Large intestine (tissue), 3 donors: ENCODE data around the gene TMIGD3. TPM values are rescaled to one million over a fixed set of nuclear protein-coding genes. Genes with fewer than 3 reads are reported as not detected.

Experiments
- DNase-seq, 2 donors: peaks; one replicate each; pipeline versions ENCODE4 v3.0.0 to v3.0.0-alpha.2; 2013
- H3K27ac ChIP-seq: one replicate; pipeline ENCODE4 v1.5.1; 2013; ENCODE audit warnings: low read length
- H3K27me3 ChIP-seq: 2 replicates; pipeline ENCODE4 v1.6.1; 2013; ENCODE audit warnings: low read length; ENCODE audit not compliant: control insufficient read depth, insufficient read depth
- H3K36me3 ChIP-seq: 2 replicates; pipeline ENCODE4 v1.6.1; 2013; ENCODE audit warnings: low read length; ENCODE audit not compliant: control insufficient read depth, insufficient read depth
- H3K4me1 ChIP-seq: one replicate; pipeline ENCODE4 v1.6.1; 2013; ENCODE audit warnings: low read length; ENCODE audit not compliant: control insufficient read depth, insufficient read depth
- H3K4me3 ChIP-seq: one replicate; pipeline ENCODE4 v1.5.1; 2013; ENCODE audit warnings: low read length
- H3K9me3 ChIP-seq: one replicate; pipeline ENCODE4 v1.6.1; 2013; ENCODE audit warnings: mild to moderate bottlenecking, low read depth, low read length, moderate library complexity; ENCODE audit not compliant: control insufficient read depth
- WGBS: methylation state at CpG from one replicate; pipeline ENCODE4 v1.1.5; 2013; ENCODE audit warnings: low lambda C conversion rate; ENCODE audit not compliant: insufficient coverage; 5-methylcytosine and 5-hydroxymethylcytosine counted together
- polyA plus RNA-seq: library from polyadenylated mRNA; unstranded; fragments of 120-200 nt; gene quantifications from one replicate; pipeline ENCODE4 v1.2.1, GENCODE V29; 2013

The TMIGD3 gene
- polyA plus RNA-seq, 1 donor: 1.4 TPM

DNA sequence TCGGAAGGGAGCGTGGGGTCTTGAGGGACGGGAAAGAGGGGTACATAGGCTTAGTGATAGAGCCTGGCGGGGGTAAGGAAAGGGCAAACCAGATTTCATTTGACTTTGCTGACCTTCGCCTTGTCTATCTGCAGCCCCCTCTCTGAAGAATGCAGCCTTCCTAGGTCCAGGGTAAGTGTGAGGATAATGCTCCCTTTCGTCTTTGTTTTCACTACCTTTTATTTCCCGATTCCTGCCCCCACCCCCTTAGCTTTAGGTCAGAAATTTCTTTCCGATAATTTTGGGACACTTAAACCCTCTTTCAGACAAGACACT, 53.8 kb downstream of the TMIGD3 start:
- DNase-seq: no peak
- H3K4me1 ChIP-seq: peaks cover 22% of the 10 kb centered on the region
- peaks cover 3% of the 10 kb centered on the region for H3K9me3 ChIP-seq
- H3K27ac ChIP-seq: peak overlapping the region; percentile 59
- no CpG with 5 or more reads among the region's 8 CpGs for WGBS
- peak overlapping the region; percentile 86 for H3K4me3 ChIP-seq
- no peaks in the 10 kb centered on the region for H3K27me3 ChIP-seq
- H3K36me3 ChIP-seq: peaks cover 32% of the 10 kb centered on the region

- Histone ChIP-seq H3K36me3 (peaks cover 31% of the 10 kb centered on the region), H3K9me3 (peaks cover 3% of the 10 kb centered on the region), H3K4me3 (peak within 1 kb of the TSS; percentile 86), H3K4me1 (peaks cover 22% of the 10 kb centered on the region), H3K27ac (peak within 1 kb of the TSS; percentile 59), H3K27me3 (no peaks in the 10 kb centered on the region)
- DNase-seq: peak; percentile 98 to 99
- WGBS: no CpG with 5 or more reads among the region's 54 CpGs
These were observed 54.3 kb downstream of the TMIGD3 start, which contains the start of the genes ATP5PB and WDR77 for GRCh38 chr1:111448918-111449702. Gene ATP5PB, plus strand, starts transcription at chr1:111449464. Its CDS starts 78 bp downstream, at chr1:111449542. Gene WDR77, minus strand, starts transcription at chr1:111449256. Its CDS starts 87 bp downstream, at chr1:111449169.

- DNase-seq: no peak
- Histone ChIP-seq H3K4me3 (peak overlapping the region; percentile 86), H3K36me3 (peaks cover 31% of the 10 kb centered on the region), H3K4me1 (peaks cover 22% of the 10 kb centered on the region), H3K27ac (peak overlapping the region; percentile 55), H3K9me3 (peaks cover 3% of the 10 kb centered on the region), H3K27me3 (no peaks in the 10 kb centered on the region)
- no CpG with 5 or more reads among the region's 25 CpGs for WGBS
These were observed 54.9 kb downstream of the TMIGD3 start for GRCh38 chr1:111448482-111448917.

- peaks cover 43% of the 10 kb centered on the region for H3K36me3 ChIP-seq
- DNase-seq: peak; percentile 25 to 81
- peak overlapping the region; percentile 86 for H3K4me3 ChIP-seq
- 0% methylated on average over 1 of the region's 4 CpGs for WGBS
- H3K27ac ChIP-seq: peak overlapping the region; percentile 55
- H3K9me3 ChIP-seq: peaks cover 3% of the 10 kb centered on the region
- peaks cover 22% of the 10 kb centered on the region for H3K4me1 ChIP-seq
- H3K27me3 ChIP-seq: no peaks in the 10 kb centered on the region
These were observed 56.2 kb downstream of the TMIGD3 start for GRCh38 chr1:111446967-111447892.

- H3K36me3 ChIP-seq: peaks cover 45% of the 10 kb centered on the region
- peak overlapping the region; percentile 55 for H3K27ac ChIP-seq
- H3K27me3 ChIP-seq: no peaks in the 10 kb centered on the region
- peaks cover 3% of the 10 kb centered on the region for H3K9me3 ChIP-seq
- H3K4me3 ChIP-seq: no peak overlapping the region
- DNase-seq: no peak
- 48% methylated on average over 3 of the region's 4 CpGs for WGBS
- H3K4me1 ChIP-seq: peaks cover 20% of the 10 kb centered on the region
These were observed 56.9 kb downstream of the TMIGD3 start for GRCh38 chr1:111446546-111446945.

GRCh38 chr1:111444031-111444430, 59.4 kb downstream of the TMIGD3 start:
- Histone ChIP-seq H3K9me3 (peaks cover 3% of the 10 kb centered on the region), H3K4me1 (peaks cover 15% of the 10 kb centered on the region), H3K27me3 (no peaks in the 10 kb centered on the region), H3K27ac (no peak overlapping the region), H3K36me3 (peaks cover 64% of the 10 kb centered on the region), H3K4me3 (no peak overlapping the region)
- 95% methylated on average over 2 of the region's 3 CpGs for WGBS
- DNase-seq: no peak

DNA sequence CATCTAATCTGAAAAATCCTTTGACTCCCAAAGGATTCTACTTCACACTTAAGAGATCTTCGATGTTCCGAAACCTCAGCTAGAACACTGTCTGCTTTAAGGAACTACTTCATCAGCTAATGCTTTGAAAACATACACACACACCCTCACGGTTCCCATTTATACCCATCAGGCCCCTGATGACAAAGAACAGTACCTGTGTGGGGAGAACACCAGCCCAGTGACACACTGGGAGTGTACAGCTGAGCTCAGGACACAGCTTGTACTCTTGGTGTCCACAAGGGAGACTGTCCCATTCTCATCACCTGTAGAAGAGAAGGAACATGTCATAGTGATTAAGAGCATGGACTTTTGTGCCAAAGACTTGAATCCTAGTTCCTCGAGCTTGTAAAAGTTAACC, 61.0 kb downstream of the TMIGD3 start:
- H3K4me1 ChIP-seq: peaks cover 10% of the 10 kb centered on the region
- peaks cover 76% of the 10 kb centered on the region for H3K36me3 ChIP-seq
- 100% methylated on average over 1 of the region's 4 CpGs for WGBS
- H3K9me3 ChIP-seq: no peaks in the 10 kb centered on the region
- no peaks in the 10 kb centered on the region for H3K27me3 ChIP-seq
- H3K27ac ChIP-seq: no peak overlapping the region
- H3K4me3 ChIP-seq: no peak overlapping the region
- DNase-seq: no peak

DNA sequence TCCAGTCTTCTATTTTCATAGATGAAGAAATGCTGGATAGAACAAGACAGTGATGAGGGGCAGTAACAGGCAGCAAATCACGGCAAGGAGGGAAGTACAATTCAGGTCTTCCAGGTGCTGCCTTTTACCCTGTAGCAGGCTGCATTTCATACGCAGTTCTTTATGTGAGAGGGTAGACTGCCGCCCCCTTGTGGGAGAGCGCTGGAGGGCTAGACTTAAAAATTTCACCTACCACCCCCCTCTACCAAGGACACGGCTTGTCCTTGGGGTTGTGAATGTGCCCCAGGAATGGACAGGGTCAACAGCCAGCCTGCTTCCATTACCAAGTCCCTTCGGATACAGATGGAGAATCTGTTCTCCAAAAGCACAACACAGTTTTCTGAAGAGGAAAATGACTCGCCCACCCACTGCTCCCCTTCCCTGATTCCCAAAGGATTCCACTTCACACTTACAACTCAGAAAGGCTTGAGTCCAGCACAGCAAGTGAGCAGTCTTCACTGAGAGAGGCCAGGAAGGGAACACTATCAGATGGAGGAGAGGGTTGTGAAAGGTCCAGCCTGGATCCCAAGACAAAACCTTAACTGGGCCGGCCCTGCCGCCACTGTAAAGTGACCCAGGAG, 61.8 kb downstream of the TMIGD3 start:
- Histone ChIP-seq H3K27me3 (no peaks in the 10 kb centered on the region), H3K4me3 (no peak overlapping the region), H3K9me3 (no peaks in the 10 kb centered on the region), H3K4me1 (peaks cover 10% of the 10 kb centered on the region), H3K36me3 (peaks cover 76% of the 10 kb centered on the region), H3K27ac (no peak overlapping the region)
- DNase-seq: peak in 1 of 2 donors; percentile 18
- WGBS: no CpG with 5 or more reads among the region's 9 CpGs

- Histone ChIP-seq H3K27ac (no peak overlapping the region), H3K27me3 (no peaks in the 10 kb centered on the region), H3K4me3 (no peak overlapping the region), H3K4me1 (no peaks in the 10 kb centered on the region), H3K9me3 (no peaks in the 10 kb centered on the region), H3K36me3 (peaks cover 66% of the 10 kb centered on the region)
- 100% methylated on average over 1 of the region's 3 CpGs for WGBS
- DNase-seq: no peak
These were observed 63.7 kb downstream of the TMIGD3 start for GRCh38 chr1:111439461-111440351.
